ENCODE data around the gene REN.

The REN gene

GRCh38 chr1:204128964-204129896, 36.9 kb downstream of the REN start:
- ChIA-PET CTCF (interaction anchor here (0.7 to 19.0 kb wide), 31 partner anchors 9 to 294 kb away, joined by 3 to 322 read pairs (median 3); partner anchors contain the start of gene SNRPE), POLR2A (no interaction called here)
- Histone ChIP-seq H3K27ac (ENCODE audit: insufficient read depth in 1 of 2, low read depth in 1 of 2, low read length in 2 of 2, poor library complexity in 1 of 2, severe bottlenecking in 2 of 2) (no peak overlapping the region), H3K9me3 (ENCODE audit: control extremely low read depth in 1 of 5, control insufficient read depth in 4 of 5, insufficient read depth in 2 of 5, low read depth in 1 of 5, low read length in 4 of 5) (no peaks in the 10 kb centered on the region), H3K27me3 (replicated peaks in 2 of 5; ENCODE audit: control insufficient read depth in 4 of 5, insufficient read depth in 5 of 5, low read length in 4 of 5) (no peaks in the 10 kb centered on the region), H3K4me1 (ENCODE audit: control extremely low read depth in 1 of 4, control insufficient read depth in 4 of 4, insufficient read depth in 4 of 4, low read length in 3 of 4) (peaks cover 0 to 9% (median 6%) of the 10 kb centered on the region in 4 experiments), H3K36me3 (ENCODE audit: control insufficient read depth in 4 of 4, insufficient read depth in 4 of 4, low read length in 3 of 4) (peaks cover 0 to 3% (median 0%) of the 10 kb centered on the region in 4 experiments), H3K4me3 (ENCODE audit: control insufficient read depth in 1 of 7, extremely low read depth in 1 of 7, insufficient read depth in 4 of 7, low read depth in 2 of 7, low read length in 6 of 7) (peak overlapping the region in 4 of 7 experiments; percentile 26 to 55 (median 28))
- 38% methylated on average over 19 of the region's 29 CpGs for WGBS (ENCODE audit: insufficient coverage)
- DNase-seq = peak; percentile 49 to 74 (median 61)

DNA sequence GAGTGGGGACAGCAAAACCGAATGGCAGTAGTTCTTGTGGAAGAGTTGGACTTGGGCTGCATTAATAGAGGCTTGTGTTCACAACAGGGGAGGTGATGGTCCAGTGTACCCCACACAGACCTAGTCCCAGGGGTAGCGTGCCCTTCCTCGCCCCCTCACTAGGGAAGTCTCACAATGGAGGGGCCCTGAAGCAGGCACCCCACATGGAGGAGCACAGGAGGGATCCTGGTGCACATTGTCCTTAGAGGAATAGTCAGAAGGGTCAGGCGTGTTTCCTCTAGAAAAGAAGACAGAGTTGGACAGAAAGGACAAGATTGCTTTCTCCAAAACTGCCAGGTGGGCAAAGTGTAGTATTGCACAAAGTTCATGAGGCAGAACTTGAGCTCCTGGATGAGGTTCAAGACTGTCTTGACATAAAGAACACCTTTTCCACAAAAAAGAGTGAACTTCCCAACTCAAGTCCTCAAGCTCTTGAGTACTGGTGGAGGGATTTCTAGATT, 37.6 kb downstream of the REN start:
- H3K27me3 ChIP-seq (replicated peaks in 2 of 5; ENCODE audit: control insufficient read depth in 4 of 5, insufficient read depth in 5 of 5, low read length in 4 of 5) = no peaks in the 10 kb centered on the region

GRCh38 chr1:204127597-204128242, 38.4 kb downstream of the REN start:
- DNase-seq = peak; percentile 56 to 70 (median 62)
- Histone ChIP-seq H3K27ac (ENCODE audit: insufficient read depth in 1 of 2, low read depth in 1 of 2, low read length in 2 of 2, poor library complexity in 1 of 2, severe bottlenecking in 2 of 2) (no peak overlapping the region), H3K4me3 (ENCODE audit: control insufficient read depth in 1 of 7, extremely low read depth in 1 of 7, insufficient read depth in 4 of 7, low read depth in 2 of 7, low read length in 6 of 7) (no peak overlapping the region), H3K36me3 (ENCODE audit: control insufficient read depth in 4 of 4, insufficient read depth in 4 of 4, low read length in 3 of 4) (no peaks in the 10 kb centered on the region), H3K27me3 (replicated peaks in 2 of 5; ENCODE audit: control insufficient read depth in 4 of 5, insufficient read depth in 5 of 5, low read length in 4 of 5) (no peaks in the 10 kb centered on the region), H3K4me1 (ENCODE audit: control extremely low read depth in 1 of 4, control insufficient read depth in 4 of 4, insufficient read depth in 4 of 4, low read length in 3 of 4) (peaks cover 0 to 9% (median 6%) of the 10 kb centered on the region in 4 experiments), H3K9me3 (ENCODE audit: control extremely low read depth in 1 of 5, control insufficient read depth in 4 of 5, insufficient read depth in 2 of 5, low read depth in 1 of 5, low read length in 4 of 5) (no peaks in the 10 kb centered on the region)
- WGBS (ENCODE audit: insufficient coverage) = 54% methylated on average over 4 of the region's 5 CpGs
- ChIA-PET POLR2A (no interaction called here), CTCF (interaction anchor here (0.6 to 19.0 kb wide), 17 partner anchors 8 to 620 kb away, joined by 3 to 322 read pairs (median 4); partner anchors contain the start of gene SNRPE)

More for the DNA sequence above, 37.6 kb downstream of the REN start:
- H3K4me3 ChIP-seq (ENCODE audit: control insufficient read depth in 1 of 7, extremely low read depth in 1 of 7, insufficient read depth in 4 of 7, low read depth in 2 of 7, low read length in 6 of 7) = no peak overlapping the region
- ChIA-PET CTCF (interaction anchor here (0.8 to 19.0 kb wide), 30 partner anchors 7 to 621 kb away, joined by 3 to 322 read pairs (median 3); partner anchors contain the start of gene SNRPE), POLR2A (no interaction called here)
- no peak overlapping the region for H3K27ac ChIP-seq (ENCODE audit: insufficient read depth in 1 of 2, low read depth in 1 of 2, low read length in 2 of 2, poor library complexity in 1 of 2, severe bottlenecking in 2 of 2)
- 40% methylated on average over 2 of the region's 4 CpGs for WGBS (ENCODE audit: insufficient coverage)
- H3K4me1 ChIP-seq (ENCODE audit: control extremely low read depth in 1 of 4, control insufficient read depth in 4 of 4, insufficient read depth in 4 of 4, low read length in 3 of 4) = peaks cover 0 to 9% (median 6%) of the 10 kb centered on the region in 4 experiments
- DNase-seq = peak in 2 of 3 donors; percentile 36 to 37
- H3K9me3 ChIP-seq (ENCODE audit: control extremely low read depth in 1 of 5, control insufficient read depth in 4 of 5, insufficient read depth in 2 of 5, low read depth in 1 of 5, low read length in 4 of 5) = no peaks in the 10 kb centered on the region
- H3K36me3 ChIP-seq (ENCODE audit: control insufficient read depth in 4 of 4, insufficient read depth in 4 of 4, low read length in 3 of 4) = no peaks in the 10 kb centered on the region

DNA sequence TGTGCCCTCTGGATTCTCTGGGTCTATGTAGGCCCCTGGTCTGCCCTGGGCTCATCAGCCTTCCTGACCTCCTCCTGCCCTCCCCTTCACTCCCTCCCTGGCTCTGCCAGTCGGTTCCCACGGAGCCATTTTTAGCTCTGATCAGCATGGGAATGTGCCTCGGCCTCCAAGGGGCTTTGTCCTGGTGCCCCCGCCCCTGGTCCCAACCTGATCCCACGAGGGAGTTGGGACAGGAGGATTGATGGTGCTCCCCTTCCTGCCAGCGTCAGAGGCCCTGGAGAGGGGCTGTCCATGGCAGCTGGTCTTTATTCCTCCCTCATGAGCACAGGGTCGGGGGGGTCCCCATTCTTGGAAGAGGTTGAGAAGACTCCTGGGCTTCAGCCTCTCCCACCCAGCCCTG, 39.2 kb downstream of the REN start:
- ChIA-PET CTCF (interaction anchor here (1.0 to 19.0 kb wide), 6 partner anchors 12 to 291 kb away, joined by 4 to 322 read pairs (median 42); partner anchors contain the start of gene SNRPE), POLR2A (no interaction called here)
- no peaks in the 10 kb centered on the region for H3K9me3 ChIP-seq (ENCODE audit: control extremely low read depth in 1 of 5, control insufficient read depth in 4 of 5, insufficient read depth in 2 of 5, low read depth in 1 of 5, low read length in 4 of 5)
- H3K27me3 ChIP-seq (replicated peaks in 2 of 5; ENCODE audit: control insufficient read depth in 4 of 5, insufficient read depth in 5 of 5, low read length in 4 of 5) = no peaks in the 10 kb centered on the region
- peaks cover 0 to 9% (median 6%) of the 10 kb centered on the region in 4 experiments for H3K4me1 ChIP-seq (ENCODE audit: control extremely low read depth in 1 of 4, control insufficient read depth in 4 of 4, insufficient read depth in 4 of 4, low read length in 3 of 4)
- WGBS (ENCODE audit: insufficient coverage) = 73% methylated on average over 7 of the region's 7 CpGs
- no peak overlapping the region for H3K27ac ChIP-seq (ENCODE audit: insufficient read depth in 1 of 2, low read depth in 1 of 2, low read length in 2 of 2, poor library complexity in 1 of 2, severe bottlenecking in 2 of 2)
- no peak overlapping the region for H3K4me3 ChIP-seq (ENCODE audit: control insufficient read depth in 1 of 7, extremely low read depth in 1 of 7, insufficient read depth in 4 of 7, low read depth in 2 of 7, low read length in 6 of 7)
- no peak for DNase-seq
- no peaks in the 10 kb centered on the region for H3K36me3 ChIP-seq (ENCODE audit: control insufficient read depth in 4 of 4, insufficient read depth in 4 of 4, low read length in 3 of 4)

DNA sequence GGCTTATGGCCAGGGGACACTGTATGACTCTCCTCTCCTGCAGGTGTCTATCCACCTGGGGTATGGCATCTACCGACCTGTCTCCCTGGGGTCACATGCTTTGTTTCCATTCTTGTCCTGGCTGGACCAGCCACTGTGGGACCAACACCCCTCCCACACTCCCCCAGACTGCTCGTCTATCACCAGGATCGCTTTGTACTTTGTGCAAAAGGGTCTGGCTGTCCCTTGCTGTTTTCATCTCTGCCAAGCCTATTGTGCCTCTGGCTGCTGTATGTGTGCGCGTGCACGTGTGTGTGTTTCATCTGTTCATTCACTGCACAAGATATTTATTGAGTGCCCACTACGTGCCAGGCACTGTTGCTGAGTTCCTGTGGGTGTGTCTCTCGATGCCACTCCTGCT, 39.8 kb downstream of the REN start:
- Histone ChIP-seq H3K9me3 (ENCODE audit: control extremely low read depth in 1 of 5, control insufficient read depth in 4 of 5, insufficient read depth in 2 of 5, low read depth in 1 of 5, low read length in 4 of 5) (no peaks in the 10 kb centered on the region), H3K4me3 (ENCODE audit: control insufficient read depth in 1 of 7, extremely low read depth in 1 of 7, insufficient read depth in 4 of 7, low read depth in 2 of 7, low read length in 6 of 7) (no peak overlapping the region), H3K27ac (ENCODE audit: insufficient read depth in 1 of 2, low read depth in 1 of 2, low read length in 2 of 2, poor library complexity in 1 of 2, severe bottlenecking in 2 of 2) (no peak overlapping the region), H3K27me3 (replicated peaks in 2 of 5; ENCODE audit: control insufficient read depth in 4 of 5, insufficient read depth in 5 of 5, low read length in 4 of 5) (no peaks in the 10 kb centered on the region), H3K36me3 (ENCODE audit: control insufficient read depth in 4 of 4, insufficient read depth in 4 of 4, low read length in 3 of 4) (no peaks in the 10 kb centered on the region), H3K4me1 (ENCODE audit: control extremely low read depth in 1 of 4, control insufficient read depth in 4 of 4, insufficient read depth in 4 of 4, low read length in 3 of 4) (peaks cover 0 to 9% (median 6%) of the 10 kb centered on the region in 4 experiments)
- POLR2A ChIA-PET = no interaction called here
- CTCF ChIA-PET = interaction anchor here (0.7 to 19.0 kb wide), 3 partner anchors 48 to 260 kb away, joined by 3 to 322 read pairs (median 4); no protein-coding TSS in a partner anchor
- no peak for DNase-seq
- WGBS (ENCODE audit: insufficient coverage) = 94% methylated on average over 8 of the region's 8 CpGs

- WGBS (ENCODE audit: insufficient coverage) = 99% methylated on average over 18 of the region's 18 CpGs
- Histone ChIP-seq H3K4me3 (ENCODE audit: control insufficient read depth in 1 of 7, extremely low read depth in 1 of 7, insufficient read depth in 4 of 7, low read depth in 2 of 7, low read length in 6 of 7) (no peak overlapping the region), H3K9me3 (ENCODE audit: control extremely low read depth in 1 of 5, control insufficient read depth in 4 of 5, insufficient read depth in 2 of 5, low read depth in 1 of 5, low read length in 4 of 5) (no peaks in the 10 kb centered on the region), H3K27ac (ENCODE audit: insufficient read depth in 1 of 2, low read depth in 1 of 2, low read length in 2 of 2, poor library complexity in 1 of 2, severe bottlenecking in 2 of 2) (no peak overlapping the region), H3K36me3 (ENCODE audit: control insufficient read depth in 4 of 4, insufficient read depth in 4 of 4, low read length in 3 of 4) (no peaks in the 10 kb centered on the region), H3K27me3 (replicated peaks in 2 of 5; ENCODE audit: control insufficient read depth in 4 of 5, insufficient read depth in 5 of 5, low read length in 4 of 5) (no peaks in the 10 kb centered on the region), H3K4me1 (ENCODE audit: control extremely low read depth in 1 of 4, control insufficient read depth in 4 of 4, insufficient read depth in 4 of 4, low read length in 3 of 4) (peaks cover 0 to 9% (median 6%) of the 10 kb centered on the region in 4 experiments)
- no peak for DNase-seq
- POLR2A ChIA-PET = no interaction called here
- CTCF ChIA-PET = interaction anchor here (0.7 to 19.0 kb wide), 6 partner anchors 9 to 266 kb away, joined by 3 to 322 read pairs (median 4); no protein-coding TSS in a partner anchor
Measured at GRCh38 chr1:204125759-204126351, 40.3 kb downstream of the REN start.

Data from common myeloid progenitor, CD34-positive (primary cell).